GM19035 (cell line): ENCODE data around the gene ZNF654.
"Not testable (repeated sequence)": the region's sequence is repeated elsewhere in the genome, so short reads cannot be mapped to it uniquely, and the experiment has no call there.

ENCODE experiments used
- ATAC-seq: cut with Tn5 transposase; IDR thresholded peaks from one replicate; pipeline ENCODE4 v1.9.1; 2021; ENCODE audit not compliant: unreplicated experiment

ZNF654 gene

DNA sequence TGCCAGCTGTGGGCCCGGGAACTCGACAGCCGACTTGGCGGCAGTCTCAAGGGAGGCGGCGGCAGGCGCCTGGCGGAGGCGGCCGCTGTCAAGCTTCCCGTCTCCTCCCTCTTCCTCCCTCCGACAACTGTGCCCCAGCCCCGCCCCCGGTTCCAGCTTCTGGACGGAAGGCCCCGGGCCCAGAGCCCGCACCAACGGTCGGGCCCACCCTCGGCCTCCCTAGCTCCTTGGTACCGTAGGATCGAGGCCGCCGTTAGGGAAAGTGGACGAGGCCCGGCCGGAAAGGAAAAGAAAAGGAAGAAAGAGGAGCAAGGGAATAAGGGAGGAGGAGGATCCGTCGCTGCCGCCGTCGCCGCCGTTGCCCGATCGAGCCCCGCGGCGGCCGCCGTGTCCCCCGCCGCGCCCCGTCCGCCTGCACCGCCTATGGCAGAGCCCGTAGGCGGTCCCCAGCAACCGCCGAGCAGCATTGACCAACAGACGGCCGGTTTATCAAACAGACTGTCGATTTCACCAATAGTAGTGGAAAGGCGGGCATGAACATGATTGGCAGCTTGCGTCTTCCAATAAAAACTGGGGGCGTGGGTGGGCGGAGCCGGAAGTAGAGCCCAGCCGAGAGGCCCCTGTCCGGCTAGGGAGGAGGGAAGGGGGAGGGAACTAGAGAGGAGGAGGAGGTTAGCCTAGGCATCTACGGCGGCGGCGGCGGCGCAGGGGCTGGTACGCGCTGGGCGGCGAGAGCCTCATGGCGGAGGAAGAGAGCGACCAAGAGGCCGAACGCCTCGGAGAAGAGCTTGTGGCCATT is at the start of gene ZNF654, which contains the start of gene CGGBP1:
Gene ZNF654, plus strand, starts transcription at position 675 of the 799 bp plus-strand sequence. Its CDS starts 65 bp downstream, at position 740.
Gene CGGBP1, minus strand, starts transcription at position 425 of the 799 bp plus-strand sequence. CDS start 3,029 bp downstream, outside the sequence.
- ATAC-seq: peak; percentile 94

DNA sequence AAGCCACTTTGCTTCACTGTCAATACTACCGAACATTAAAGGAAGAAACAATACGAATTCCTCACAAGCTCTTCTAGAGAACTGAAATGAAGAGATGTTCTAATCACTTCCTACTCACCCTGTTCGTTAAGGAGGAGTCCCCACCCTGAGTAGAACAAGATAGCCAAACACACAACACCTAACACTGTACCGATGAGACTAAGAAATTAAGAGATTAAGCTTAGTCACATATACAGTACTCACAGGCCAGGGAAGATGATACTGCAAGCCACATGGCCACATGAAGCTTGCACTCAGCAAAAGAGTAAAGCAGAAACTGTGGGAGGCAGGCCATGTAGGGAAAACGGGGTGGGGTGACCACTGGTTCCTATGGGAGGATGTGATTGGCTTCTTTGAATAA is 48.2 kb upstream of the ZNF654 start:
- no peak for ATAC-seq

DNA sequence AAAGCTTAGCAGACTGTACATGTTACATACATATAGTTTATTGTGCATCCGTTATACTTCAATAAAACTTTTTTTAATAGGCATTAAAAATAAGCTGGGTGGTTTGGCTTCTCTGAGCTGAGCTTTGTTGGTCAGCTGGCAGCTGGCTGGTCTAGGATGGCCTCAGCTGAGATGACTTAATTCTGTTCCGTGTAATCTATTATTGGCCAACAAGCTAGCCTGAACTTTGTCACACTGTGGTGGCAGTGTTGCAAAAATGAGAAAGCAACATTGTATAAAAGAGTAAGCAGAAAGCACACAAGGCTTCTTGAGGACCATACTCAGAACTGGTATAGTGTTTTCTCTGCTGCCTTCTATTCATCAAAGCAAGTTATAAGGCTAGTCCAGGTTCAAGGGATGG is 45.5 kb upstream of the ZNF654 start:
- no peak for ATAC-seq

GRCh38 chr3:88015656-88016055 is 43.4 kb upstream of the ZNF654 start:
- ATAC-seq: not testable (repeated sequence)

DNA sequence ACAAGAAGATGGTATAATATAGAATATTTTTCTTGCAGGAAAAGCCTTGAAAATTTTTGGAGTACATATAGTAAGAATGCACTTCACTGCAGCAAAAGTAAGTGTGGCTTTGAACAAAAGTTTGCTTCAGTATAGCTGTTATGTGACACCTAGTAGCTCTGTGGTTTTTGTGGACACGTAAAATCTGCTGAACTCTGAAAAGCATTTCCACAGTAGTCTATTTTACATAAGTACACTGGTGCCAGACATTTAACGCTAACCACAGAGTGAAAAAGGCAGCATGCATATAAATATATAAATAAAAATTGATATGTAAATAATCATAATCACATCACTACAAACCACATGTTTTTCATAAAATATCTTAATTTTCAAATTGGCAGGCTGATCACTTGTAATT is 40.0 kb upstream of the ZNF654 start:
- peak; percentile 98 for ATAC-seq

DNA sequence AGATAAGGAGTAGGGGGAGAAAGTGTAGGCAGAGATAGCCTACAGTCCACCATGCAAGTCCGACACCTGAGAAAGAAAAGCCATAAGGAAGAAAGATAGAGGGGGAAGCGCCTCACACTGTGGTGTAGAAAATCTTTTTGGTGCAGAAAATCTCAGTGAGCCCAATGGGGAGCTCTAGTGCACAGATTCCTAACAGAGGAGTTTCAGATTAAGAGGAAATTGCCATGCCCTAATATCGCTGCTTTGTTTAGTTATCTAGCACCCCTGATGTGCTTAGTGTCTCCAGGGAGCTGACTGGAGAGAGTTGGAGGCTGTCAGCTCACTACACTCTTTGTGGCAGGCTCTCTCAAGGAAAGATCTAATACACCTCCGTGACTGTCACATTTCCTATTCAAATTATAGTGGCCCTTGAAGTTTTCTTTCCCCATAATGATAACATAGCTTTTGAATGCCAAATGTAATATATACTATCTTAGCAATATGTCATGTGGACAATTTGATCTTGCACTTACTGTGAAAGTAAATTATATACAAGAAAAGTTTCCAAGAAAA is 34.0 kb upstream of the ZNF654 start:
- ATAC-seq: no peak

- ATAC-seq: no peak
Measured at GRCh38 chr3:88028876-88029275, 30.2 kb upstream of the ZNF654 start.

- ATAC-seq: no peak
Measured at GRCh38 chr3:88030210-88030609, 28.8 kb upstream of the ZNF654 start.

DNA sequence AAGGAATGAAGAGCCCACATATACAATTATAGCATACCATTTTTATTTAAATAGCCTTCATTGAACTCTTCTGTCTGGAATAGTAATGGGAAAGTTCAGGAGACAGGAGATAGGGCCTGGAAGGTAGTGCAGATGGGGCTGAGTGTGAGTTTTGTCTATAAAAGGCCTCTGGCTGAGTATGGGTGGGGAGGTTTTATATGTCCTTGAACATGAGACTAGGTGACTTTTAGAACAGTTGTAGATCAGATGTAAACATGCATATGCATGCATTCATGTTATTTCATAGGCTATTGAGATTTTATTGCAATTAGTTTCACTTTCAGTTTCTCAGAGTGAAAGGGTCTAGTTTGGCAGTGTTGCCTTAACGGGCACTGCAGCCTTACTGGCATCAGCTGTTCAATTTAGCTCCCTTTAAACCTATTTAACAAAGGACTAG is 27.4 kb upstream of the ZNF654 start:
- peak; percentile 81 for ATAC-seq

DNA sequence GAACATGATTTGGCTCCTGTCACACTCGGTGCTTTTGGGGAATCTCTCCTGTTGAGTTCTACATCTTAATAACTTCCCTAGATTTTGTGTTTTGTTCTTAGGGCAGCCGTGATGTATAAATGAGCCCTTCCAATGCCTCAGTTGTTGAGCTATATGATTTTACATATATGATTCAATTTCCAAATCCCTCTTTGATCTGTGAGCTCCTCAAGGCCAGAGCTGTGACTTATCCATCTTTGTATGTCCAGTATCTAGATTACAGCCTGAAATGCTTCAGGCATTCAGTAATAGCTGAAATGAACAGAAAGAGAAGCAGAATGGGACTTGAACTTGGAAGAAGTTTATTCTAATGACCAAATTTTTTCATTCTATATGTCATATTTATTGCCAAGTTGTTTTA is 26.8 kb upstream of the ZNF654 start:
- peak; percentile 12 for ATAC-seq

DNA sequence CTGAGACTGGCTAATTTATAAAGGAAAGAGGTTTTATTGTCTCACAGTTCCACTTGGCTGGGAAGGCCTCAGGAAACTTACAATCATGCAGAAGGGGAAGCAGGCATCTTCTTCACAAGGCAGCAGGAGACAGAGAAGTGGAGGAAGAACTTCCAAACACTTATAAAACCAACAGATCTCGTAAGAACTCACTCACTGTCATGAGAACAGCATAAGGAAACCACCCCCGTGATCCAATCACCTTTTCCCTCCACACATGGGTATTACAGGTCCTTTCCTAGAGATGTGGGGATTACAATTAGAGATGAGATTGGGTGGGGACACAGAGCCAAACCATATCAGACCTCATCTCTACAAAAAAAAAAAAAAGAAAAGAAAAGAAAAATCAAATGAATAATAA is 26.0 kb upstream of the ZNF654 start:
- ATAC-seq: no peak

- ATAC-seq: no peak
Measured at GRCh38 chr3:88033808-88034207, 25.2 kb upstream of the ZNF654 start.

DNA sequence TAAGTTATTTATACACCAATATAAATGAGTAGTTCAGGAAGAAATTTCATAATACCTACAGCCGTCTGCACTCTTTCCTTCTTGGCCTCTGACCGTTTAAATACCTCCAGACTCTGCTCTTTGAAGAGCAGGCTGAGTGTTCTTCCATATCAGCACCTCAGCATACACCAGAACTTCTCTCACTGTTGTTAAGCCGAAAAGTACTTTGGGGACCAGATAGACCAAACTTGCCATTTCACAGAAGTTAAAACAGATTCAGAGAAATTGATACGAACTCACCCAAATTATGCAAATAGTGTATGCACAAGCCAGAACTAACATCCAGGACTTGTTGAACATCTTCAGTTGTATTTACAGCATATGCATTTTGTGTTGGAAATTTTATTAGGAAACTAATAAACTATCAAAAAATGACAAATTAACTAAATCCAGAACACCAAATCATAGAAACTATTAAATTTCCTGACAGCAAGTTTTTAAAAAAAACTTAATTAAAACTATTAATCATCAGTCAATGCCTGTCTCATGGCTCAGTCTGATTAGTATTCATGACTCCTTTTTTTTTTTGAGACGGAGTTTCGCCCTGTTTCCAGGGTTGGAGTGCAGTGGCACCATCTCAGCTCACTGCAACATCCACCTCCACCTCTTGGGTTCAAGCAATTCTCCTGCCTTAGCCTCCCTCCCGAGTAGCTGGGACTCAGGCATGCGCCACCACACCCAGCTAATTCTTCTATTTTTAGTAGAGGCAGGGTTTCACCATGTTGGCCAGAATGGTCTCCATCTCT is 24.4 kb upstream of the ZNF654 start:
- ATAC-seq: no peak

DNA sequence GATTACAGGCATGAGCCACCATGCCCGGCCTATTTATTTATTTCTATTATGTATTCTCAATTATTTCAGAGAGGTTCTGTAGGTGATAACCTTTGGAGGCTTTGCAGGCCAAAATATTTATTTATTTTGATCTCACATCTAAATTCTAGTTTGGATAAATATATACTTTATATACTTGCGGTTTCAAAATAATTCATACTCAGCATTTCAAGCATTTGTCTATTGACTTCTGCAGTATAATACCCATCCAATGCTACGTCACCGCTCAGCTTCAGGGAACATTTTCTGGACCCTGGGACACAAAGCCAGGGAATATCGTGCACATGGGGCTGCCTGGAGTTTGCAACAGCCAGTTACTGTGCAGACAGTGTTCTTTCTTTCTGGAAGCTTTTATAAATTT is 22.8 kb upstream of the ZNF654 start:
- no peak for ATAC-seq

- ATAC-seq: no peak
Measured at GRCh38 chr3:88038566-88038965, 20.5 kb upstream of the ZNF654 start.

DNA sequence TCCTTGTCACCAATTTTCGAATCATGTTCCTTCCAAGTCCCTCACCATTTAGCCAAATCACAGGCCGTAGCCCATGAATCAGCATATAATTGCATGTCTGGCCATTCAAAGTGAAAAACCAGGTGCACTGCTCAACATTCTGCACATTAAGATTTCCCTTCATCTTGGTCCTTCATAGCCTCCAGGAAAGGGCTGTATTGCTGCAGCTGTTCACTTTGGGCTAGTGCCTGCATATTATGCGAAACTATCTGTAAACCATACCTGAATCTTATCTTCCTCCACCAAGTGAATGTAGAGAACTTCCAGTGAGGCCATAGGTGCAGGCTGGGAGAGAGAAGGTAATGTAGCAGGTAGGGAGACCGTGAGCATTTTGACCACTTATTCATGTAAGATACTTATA is 18.5 kb upstream of the ZNF654 start:
- ATAC-seq: no peak

DNA sequence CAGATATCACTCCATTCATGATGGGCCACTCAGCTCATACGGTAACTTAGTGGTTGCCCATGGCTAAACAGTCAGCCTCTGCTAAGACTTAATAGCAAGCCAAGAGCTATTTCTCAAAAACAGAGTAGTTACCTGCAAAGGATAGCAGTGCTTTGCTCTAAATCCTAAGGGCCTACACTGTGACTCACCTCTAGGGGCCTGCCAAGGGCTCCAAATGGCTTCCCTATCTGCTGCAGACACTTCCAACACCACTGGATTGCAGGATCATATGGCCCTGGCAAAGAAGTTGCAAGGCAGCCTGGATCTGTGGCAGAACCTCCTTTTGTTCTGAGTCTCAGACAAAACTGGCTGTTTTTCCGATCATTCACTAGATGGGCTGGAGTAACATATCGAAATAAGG is 18.1 kb upstream of the ZNF654 start:
- ATAC-seq: no peak

GRCh38 chr3:88044411-88044810 is 14.6 kb upstream of the ZNF654 start:
- no peak for ATAC-seq

GRCh38 chr3:88046766-88047165 is 12.3 kb upstream of the ZNF654 start:
- no peak for ATAC-seq

DNA sequence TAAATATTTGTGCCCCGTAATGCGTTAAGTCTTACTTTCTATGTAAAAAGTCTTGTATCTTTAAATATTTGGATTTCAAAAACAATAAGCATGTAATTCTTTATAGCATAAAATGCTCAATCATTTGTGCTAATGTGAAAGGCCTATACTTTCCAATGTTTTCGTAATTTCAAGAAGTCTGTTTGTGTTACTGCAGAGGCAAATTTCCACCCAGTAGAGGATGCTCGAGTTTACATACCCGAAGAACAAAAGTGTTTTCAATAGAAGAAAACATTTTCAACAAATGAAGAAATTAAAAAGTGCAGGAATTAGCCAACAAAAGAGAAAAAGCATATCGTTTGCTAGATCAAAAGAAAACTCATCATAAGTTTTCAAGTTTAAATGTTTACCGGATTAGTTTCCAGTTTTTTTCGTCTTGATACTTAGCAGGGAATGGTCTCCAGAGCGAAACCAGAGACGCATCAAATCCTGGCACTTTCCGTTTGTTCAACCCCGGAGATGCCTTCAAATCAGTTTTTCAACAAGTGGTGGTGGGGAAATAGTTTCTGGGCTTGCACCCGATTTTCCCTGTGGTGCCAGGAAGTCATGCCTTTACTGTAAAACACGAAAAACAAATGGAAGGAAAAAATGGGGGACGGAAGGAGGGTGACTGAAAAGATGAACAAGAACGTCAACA is 1.3 kb upstream of the ZNF654 start:
- no peak for ATAC-seq

- no peak for ATAC-seq
Measured at GRCh38 chr3:88058306-88058580, 812 bp upstream of the ZNF654 start.
